ENCODE data around the gene UBASH3B.

The UBASH3B gene

GRCh38 chr11:122758339-122758738, 102.8 kb downstream of the UBASH3B start:
- no peak for DNase-seq

- DNase-seq: no peak
Measured at GRCh38 chr11:122758974-122759373, 103.5 kb downstream of the UBASH3B start.

GRCh38 chr11:122763108-122763507, 107.6 kb downstream of the UBASH3B start:
- DNase-seq: no peak

DNA sequence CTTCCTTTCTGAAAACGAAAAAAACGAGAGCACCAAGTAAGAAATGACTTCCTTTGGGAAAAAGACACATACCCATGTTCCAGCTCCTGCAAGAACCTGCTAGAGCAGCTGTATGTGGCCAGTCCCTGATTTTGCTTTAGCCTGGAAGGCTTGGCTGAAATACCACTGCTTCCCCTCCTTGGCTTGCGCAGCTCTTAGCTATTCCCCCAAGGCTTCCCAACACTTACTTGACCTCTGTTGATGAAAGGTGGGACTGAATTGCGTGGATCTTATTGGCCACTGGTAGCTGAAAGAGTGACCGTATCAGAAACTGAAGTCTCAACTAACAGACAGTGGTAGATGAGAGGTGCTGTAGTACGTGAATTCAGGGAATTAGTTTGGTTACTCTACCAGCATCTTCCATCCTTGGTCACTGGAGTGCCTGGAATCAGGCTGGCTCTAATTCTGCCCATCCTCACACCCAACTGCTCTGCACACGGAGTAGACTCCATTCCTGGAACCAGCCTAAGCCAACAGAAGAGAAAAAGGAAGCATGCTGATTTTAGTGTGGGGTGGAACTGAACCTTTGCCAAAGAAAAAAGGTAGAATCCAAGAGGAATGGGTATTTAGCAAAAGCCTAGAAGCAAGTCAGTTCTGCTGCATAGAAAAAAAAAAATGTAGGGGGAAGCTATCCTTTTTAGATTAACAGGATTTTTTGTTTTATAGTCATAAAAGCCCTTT, 109.0 kb downstream of the UBASH3B start:
- no peak for DNase-seq

GRCh38 chr11:122765487-122766131, 110.1 kb downstream of the UBASH3B start:
- no peak for DNase-seq

GRCh38 chr11:122769126-122769780, 113.7 kb downstream of the UBASH3B start:
- no peak for DNase-seq

- DNase-seq: no peak
Measured at GRCh38 chr11:122772945-122773344, 117.4 kb downstream of the UBASH3B start.

- DNase-seq: no peak
Measured at GRCh38 chr11:122773781-122774266, 118.3 kb downstream of the UBASH3B start.

DNA sequence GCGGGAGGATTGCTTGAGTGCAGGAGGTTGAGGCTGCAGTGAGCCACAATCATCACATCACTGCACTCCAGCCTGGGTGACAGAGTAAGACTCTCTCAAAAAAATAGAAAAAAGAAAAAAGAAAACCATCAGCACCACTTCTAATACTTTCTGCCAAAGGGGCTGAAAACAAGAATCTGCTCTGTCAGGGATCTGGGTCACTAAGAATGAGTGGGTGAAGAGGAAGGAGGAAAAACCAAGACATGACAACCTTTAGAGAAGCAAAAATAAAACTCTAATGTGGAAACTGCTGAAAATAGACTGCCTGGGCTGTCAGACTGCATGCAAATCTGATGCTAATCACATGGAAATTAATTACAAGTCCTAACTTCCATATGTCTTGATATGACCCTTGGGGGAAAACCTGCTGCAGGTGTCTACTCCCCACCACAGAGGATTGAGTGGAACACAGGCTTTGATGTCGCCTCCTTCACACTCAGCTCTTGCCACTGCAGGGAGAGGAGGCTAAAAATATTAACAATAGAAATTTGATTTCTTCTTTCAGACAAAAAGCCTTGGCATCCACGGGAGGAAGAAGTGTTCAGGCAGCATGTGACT, 120.3 kb downstream of the UBASH3B start:
- peak; percentile 93 for DNase-seq

DNA sequence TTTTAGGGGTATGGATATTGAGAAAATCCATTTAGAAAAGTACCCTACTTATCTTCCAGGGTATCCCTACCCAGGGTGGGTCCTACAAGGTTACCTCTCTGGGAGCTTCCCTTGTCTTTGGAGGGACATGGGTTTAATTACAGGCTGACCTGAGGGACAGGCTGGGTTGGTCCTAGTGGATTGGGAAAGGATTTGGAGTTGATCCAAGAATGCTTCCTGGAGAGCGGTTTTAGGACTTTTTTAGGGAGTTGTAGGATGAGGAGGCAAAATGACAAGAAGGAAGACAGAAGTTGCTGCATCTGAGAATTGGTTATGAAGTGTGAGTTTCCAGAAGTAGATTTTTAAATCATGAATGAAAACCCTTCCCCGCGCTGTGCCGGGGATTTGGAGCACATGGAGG, 121.0 kb downstream of the UBASH3B start:
- DNase-seq: no peak

DNA sequence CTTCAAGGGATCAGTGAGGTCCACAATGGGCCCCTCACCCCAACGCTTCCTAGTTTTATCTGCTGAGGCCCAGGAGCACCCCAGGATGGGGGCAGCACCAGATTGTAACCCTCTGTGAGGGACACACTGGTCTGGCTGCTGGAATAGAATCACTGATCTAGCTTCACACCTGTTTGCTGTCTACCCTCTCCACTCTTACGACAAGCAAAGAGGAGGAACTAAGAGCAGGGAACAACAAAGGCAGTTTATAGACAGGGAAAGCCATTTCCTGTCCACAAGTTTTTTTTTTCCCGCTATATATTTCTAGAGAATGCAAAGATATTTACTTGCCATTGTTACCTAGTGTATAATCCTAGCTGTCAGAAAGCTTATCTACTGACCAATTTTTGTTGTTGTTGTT, 121.8 kb downstream of the UBASH3B start:
- DNase-seq: no peak

DNA sequence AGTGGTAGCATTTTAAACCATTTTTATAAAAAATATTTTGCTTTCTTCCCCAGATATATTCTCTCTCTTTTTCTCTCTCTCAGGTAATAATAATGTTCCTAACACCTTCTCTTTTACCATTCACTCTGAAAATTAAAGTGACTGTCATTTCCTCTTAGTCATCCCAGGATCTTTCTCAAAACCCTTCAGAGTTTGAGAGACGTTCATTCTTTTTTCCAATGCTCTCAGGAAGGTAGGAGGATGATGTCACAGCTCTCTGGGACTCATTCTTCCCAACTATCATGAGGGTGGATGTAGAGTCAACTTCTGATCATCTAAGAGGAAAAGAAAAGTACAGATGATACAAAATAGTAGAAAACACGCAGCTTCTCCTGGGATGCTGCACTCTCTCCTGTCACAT, 122.6 kb downstream of the UBASH3B start:
- DNase-seq: no peak

DNA sequence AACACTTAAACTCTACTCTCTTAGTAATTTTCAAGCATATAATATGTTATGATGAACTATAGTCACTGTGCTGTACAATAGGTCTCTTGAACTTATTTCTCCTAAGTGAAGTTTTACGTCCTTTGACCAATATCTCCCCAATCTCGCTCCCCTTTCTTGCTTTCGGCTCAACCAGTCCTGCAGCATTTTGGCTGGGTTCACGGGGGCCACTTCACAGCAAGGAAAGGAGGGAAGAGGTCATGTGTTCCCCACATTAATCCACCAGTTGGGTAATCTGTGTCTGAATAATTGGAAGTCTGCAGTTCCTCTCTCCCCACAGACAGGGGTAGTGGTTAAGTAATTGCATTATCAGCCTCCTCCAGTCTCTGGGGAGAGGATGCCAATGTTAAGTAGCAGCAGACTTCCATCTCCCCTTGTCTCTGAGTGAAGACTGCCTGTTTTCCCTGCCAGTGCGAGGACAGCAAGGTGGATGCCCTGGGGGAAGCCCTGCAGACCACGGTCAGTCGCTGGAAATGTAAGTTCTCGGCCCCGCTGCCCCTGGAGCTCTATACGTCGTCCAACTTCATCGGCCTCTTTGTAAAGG, 123.6 kb downstream of the UBASH3B start:
- DNase-seq: no peak

DNA sequence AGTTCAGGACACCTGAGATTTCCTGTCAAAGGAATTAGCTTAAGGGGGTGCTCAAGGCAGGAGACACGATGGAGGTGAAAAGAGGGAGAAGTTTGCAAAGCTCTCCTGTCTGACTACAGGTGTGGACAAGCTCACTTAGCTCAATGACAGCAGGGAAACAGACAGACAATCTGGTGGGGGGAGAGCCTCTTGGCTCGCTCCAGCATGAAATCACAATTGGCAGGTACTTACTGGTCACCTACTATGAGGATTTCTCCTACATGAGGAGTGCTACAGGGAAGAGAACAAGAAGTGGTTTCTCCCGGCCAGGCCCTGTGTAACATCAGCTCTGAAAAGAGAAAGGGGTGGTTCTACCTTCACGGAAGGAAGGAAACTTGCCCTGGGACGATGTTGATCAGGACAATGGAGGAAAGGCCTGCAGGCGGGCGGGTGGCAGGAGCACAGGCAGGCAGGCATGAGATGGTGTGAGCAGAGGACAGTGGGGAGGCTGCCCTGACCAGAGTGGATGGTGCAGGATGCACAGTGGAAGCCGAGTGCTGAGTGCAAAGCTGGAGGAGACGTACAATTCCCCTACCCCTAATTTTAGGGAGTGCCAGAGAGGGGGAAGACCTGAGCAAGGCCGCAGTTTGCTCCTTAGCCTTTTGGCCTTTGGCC, 124.9 kb downstream of the UBASH3B start:
- DNase-seq: no peak

DNA sequence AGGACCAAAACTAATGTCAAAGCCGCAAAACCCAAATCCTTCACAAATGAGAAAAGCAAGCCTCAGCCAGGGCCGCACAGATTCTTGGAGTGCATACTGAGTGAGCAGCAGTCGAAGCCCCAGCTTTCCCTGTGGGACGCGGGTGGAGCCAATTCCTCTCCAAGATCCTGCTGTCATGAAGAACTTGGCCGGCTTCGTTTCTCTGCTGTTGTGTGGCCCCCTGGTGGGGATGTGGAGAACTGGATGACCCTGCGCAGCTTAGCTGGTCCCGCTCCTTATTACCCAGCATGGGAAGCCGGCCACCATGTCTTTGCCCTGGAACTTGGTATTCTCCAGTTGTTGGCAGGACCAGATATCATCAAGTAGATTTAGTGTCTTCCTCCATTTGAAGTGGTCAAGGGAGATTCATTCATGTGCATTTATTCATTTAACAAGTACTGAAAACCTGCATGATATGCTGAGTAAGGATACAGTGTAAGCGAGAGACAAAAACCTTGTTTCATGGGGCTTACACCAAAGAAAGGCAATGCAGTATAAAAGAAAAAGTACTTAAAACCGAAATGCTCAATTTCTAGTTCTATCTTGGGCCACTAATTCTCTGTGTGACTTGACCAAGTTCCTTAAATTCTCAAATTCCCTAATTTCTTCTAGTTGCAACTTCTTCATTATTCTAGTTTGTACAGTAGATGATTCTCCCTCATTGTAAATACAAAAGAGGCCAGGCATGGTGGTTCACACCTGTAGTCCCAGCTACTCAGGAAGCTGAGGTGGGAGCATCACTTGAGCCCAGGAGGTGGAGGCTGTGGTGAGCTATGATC, 126.1 kb downstream of the UBASH3B start:
- peak; percentile 80 for DNase-seq

DNA sequence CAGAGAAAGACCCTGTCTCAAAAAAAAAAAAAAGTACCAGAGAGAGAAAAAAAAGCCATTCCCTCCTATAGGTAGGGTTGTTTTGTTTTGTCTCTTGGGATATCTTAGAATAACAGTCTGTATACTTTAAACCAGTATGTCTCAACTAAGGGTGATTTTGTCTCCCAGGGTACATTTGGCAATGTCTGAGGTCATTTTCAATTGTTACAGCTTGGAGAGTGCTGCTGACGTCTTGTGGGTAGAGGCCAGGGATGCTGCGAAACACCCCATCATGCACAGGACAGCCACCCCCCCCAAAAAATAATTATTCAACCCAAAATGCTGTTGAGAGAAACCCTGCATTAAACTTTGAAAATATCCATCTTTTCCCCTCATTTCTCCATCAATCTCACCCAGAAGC, 126.7 kb downstream of the UBASH3B start:
- DNase-seq: no peak

GRCh38 chr11:122784325-122784955, 128.9 kb downstream of the UBASH3B start:
- no peak for DNase-seq

GRCh38 chr11:122785031-122785541, 129.6 kb downstream of the UBASH3B start:
- DNase-seq: no peak

DNA sequence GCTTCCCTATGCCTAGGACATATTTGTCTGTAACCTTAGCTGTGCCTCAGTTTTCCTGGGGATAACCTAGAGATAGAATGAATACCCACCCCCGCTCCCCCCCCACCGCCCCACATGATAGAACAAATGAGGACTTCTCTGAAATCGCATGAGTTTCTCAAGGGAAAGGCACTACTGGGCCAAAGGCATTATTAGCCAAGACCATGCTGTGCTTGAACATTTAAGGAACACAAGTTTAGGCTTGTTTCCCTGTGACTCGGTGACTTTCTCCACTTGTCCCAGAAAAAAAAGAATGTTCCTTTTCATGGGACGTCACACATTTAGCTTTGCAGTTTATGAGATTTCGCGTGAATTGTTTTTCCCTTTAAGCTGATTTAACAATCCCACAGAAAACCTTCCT, 131.4 kb downstream of the UBASH3B start:
- DNase-seq: no peak

- DNase-seq: no peak
Measured at GRCh38 chr11:122788781-122789535, 133.4 kb downstream of the UBASH3B start.

All from NCI-H526 treated with DMSO at 0.1 percent for 48 hours (cell line).